Hypothalamus (tissue), 51 donors: ENCODE measurements around the gene MAP3K8.
"Not testable (repeated sequence)": the region's sequence is repeated elsewhere in the genome, so short reads cannot be mapped to it uniquely, and the experiment has no call there.

ENCODE experiments used
- DNase-seq, 51 donors: peaks; one replicate each; lab custom pipeline; 2025; lab: John Stamatoyannopoulos, UW

MAP3K8 gene

GRCh38 chr10:30422151-30422695 is 11.8 kb upstream of the MAP3K8 start:
- DNase-seq, result no peak

GRCh38 chr10:30422981-30423654 is 10.9 kb upstream of the MAP3K8 start:
- DNase-seq, result peak in 4 of 51 donors; percentile 3 to 31 (median 10)

GRCh38 chr10:30423655-30424275 is 10.2 kb upstream of the MAP3K8 start:
- not testable (repeated sequence) for DNase-seq

GRCh38 chr10:30425336-30426075 is 8.5 kb upstream of the MAP3K8 start:
- DNase-seq, result no peak

GRCh38 chr10:30430544-30431298 is 3.3 kb upstream of the MAP3K8 start:
- no peak for DNase-seq

- DNase-seq, result no peak
Measured at GRCh38 chr10:30431435-30431911, 2.5 kb upstream of the MAP3K8 start.

GRCh38 chr10:30432622-30433305 is 1.2 kb upstream of the MAP3K8 start:
- peak in 3 of 51 donors; percentile 6 to 28 (median 23) for DNase-seq

GRCh38 chr10:30433306-30433729 is 666 bp upstream of the MAP3K8 start:
- DNase-seq, result peak in 13 of 51 donors; percentile 37 to 65 (median 54)

- peak in 41 of 51 donors; percentile 15 to 68 (median 41) for DNase-seq
Measured at GRCh38 chr10:30434273-30435072, 489 bp downstream of the MAP3K8 start.

- DNase-seq, result no peak
Measured at GRCh38 chr10:30435073-30435422, 1.1 kb downstream of the MAP3K8 start.

- not testable (repeated sequence) for DNase-seq
Measured at GRCh38 chr10:30435499-30436167, 1.6 kb downstream of the MAP3K8 start.

- peak in 9 of 51 donors; percentile 7 to 30 (median 13) for DNase-seq
Measured at GRCh38 chr10:30436191-30436611, 2.2 kb downstream of the MAP3K8 start.

GRCh38 chr10:30436671-30437030 is 2.7 kb downstream of the MAP3K8 start:
- DNase-seq, result no peak

- no peak for DNase-seq
Measured at GRCh38 chr10:30437031-30437841, 3.3 kb downstream of the MAP3K8 start.

GRCh38 chr10:30438021-30438850 is 4.3 kb downstream of the MAP3K8 start:
- no peak for DNase-seq

- no peak for DNase-seq
Measured at GRCh38 chr10:30439931-30440330, 5.9 kb downstream of the MAP3K8 start.
